CD4-positive, alpha-beta T cell treated with Interleukin-4 for 1 hour (primary cell): ENCODE results near the gene PVALEF.

Source experiments
- DNase-seq, 2 donors: peaks; one replicate each; pipeline ENCODE4 v3.0.0-alpha.2; 2020 to 2022

The PVALEF gene

GRCh38 chr17:81165246-81166032 is at the start of gene PVALEF:
TSS of gene PVALEF (plus strand) at chr17:81165507. CDS start at chr17:81181227, 15,720 bp downstream.
- DNase-seq: no peak

- DNase-seq: no peak
Observed at GRCh38 chr17:81115749-81116464, 49.4 kb upstream of the PVALEF start.

- no peak for DNase-seq
Observed at GRCh38 chr17:81116704-81117103, 48.6 kb upstream of the PVALEF start.

- no peak for DNase-seq
Observed at GRCh38 chr17:81117672-81118198, 47.6 kb upstream of the PVALEF start.

GRCh38 chr17:81118308-81119221 is 46.7 kb upstream of the PVALEF start:
- DNase-seq: no peak

GRCh38 chr17:81119223-81120148 is 45.8 kb upstream of the PVALEF start:
- DNase-seq: peak; percentile 91 to 92

GRCh38 chr17:81120149-81120484 is 45.2 kb upstream of the PVALEF start:
- DNase-seq: no peak

- DNase-seq: no peak
Observed at GRCh38 chr17:81120695-81121621, 44.3 kb upstream of the PVALEF start.

GRCh38 chr17:81121841-81122733 is 43.2 kb upstream of the PVALEF start:
- DNase-seq: no peak

GRCh38 chr17:81123052-81124048 is 42.0 kb upstream of the PVALEF start:
- no peak for DNase-seq

- no peak for DNase-seq
Observed at GRCh38 chr17:81124377-81124776, 40.9 kb upstream of the PVALEF start.

- DNase-seq: no peak
Observed at GRCh38 chr17:81125573-81126081, 39.7 kb upstream of the PVALEF start.

GRCh38 chr17:81126281-81127132 is 38.8 kb upstream of the PVALEF start:
- no peak for DNase-seq

GRCh38 chr17:81127133-81127455 is 38.2 kb upstream of the PVALEF start:
- DNase-seq: no peak

GRCh38 chr17:81127526-81128177 is 37.7 kb upstream of the PVALEF start:
- no peak for DNase-seq

GRCh38 chr17:81128338-81128737 is 37.0 kb upstream of the PVALEF start:
- no peak for DNase-seq

GRCh38 chr17:81128774-81129173 is 36.5 kb upstream of the PVALEF start:
- DNase-seq: no peak
